GM18870 (cell line): Measurements from ENCODE around the gene SCYGR1.
"Not testable (repeated sequence)": the region's sequence is repeated elsewhere in the genome, so short reads cannot be mapped to it uniquely, and the experiment has no call there.

Experiments
- ATAC-seq: cut with Tn5 transposase; IDR thresholded peaks from one replicate; pipeline ENCODE4 v1.9.1; 2021; ENCODE audit warnings: moderate library complexity; ENCODE audit not compliant: unreplicated experiment

SCYGR1 gene, protein sequence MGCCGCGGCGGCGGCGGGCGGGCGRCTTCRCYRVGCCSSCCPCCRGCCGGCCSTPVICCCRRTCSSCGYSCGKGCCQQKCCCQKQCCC

DNA sequence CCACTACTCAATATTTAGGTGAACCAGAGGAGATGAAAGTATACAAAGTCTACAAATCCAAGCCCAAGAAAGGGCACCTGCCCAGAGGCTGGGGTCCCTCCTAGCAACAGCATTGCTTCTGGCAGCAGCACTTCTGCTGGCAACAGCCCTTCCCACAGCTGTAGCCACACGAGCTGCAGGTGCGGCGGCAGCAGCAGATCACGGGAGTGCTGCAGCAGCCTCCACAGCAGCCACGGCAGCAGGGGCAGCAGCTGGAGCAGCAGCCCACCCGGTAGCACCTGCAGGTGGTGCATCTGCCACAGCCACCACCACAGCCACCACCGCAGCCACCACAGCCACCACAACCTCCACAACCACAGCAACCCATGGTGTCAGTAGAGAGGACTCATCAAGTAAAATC lies at the start of gene SCYGR1:
TSS of gene SCYGR1 (minus strand) at position 367 of the 400 bp plus-strand sequence. CDS start at position 367, 0 bp downstream.
- ATAC-seq, result not testable (repeated sequence)

DNA sequence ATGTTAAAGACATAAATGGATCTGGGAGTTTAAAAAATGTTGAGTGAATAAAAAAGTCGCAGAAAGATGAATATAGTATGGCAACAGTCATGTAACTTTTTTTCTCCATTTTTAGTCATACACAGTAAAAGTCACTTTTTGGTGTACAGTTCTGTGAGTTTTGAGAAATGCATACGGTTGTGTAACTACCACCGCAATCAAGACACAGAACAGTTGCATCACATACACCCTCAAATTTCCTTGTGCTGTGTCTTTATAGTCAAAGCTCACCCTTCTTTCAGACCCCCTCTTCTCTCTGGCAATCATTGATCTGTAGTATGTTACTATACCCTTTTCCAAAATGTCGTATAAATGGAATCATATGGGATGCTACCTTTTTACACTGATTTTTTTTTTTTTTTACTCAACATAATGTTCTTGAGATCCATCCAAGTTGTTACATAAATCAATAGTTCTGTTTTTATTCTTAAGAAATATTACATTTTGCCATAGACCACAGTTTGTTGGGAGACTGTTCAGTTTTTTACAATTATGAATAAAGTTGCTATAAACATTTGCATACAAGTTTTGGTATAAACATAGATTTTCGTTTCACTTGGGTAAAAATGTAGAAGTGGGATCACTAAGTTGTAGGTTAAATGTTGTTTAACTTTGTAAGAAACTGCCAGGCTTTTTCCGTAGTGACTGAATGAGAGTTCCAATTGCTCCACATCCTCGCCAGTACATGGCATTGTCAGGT lies 48.9 kb upstream of the SCYGR1 start:
- no peak for ATAC-seq

DNA sequence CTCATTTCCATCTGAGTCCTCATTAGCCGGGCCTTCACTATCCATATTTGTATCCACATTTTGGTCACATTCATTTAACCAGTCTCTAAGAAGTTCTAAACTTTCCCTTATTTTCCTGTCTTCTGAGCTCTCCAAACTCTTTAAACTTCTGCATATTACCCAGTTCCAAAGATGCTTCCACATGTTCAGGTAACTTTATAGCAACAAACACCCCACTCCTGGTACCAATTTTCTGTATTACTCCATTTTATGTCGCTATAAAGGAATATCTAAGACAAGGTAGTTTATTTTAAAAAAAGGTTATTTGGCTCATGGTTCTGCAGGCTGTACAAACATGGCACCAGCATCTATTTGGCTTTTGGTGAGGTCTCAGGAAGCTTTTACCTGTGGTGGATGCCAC lies 45.4 kb upstream of the SCYGR1 start:
- no peak for ATAC-seq

DNA sequence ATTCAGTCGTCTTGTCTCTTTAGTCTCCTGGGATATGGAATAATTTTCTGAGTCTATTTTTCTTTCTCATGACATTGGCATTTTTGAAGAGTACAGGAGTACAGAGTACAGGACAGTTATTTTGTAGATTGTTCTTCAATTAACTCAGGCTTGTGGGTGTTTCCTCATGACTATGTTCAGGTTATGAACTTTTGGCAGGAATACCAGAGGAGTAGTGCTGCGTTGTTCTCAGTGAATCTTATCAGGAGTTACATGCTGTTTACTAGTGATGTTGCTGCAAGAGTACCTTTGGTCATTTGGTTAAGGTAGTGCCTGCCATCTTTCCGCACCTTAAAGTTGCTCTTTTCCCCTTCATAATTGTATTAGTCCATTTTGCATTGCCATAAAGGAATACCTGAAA lies 42.9 kb upstream of the SCYGR1 start:
- no peak for ATAC-seq

DNA sequence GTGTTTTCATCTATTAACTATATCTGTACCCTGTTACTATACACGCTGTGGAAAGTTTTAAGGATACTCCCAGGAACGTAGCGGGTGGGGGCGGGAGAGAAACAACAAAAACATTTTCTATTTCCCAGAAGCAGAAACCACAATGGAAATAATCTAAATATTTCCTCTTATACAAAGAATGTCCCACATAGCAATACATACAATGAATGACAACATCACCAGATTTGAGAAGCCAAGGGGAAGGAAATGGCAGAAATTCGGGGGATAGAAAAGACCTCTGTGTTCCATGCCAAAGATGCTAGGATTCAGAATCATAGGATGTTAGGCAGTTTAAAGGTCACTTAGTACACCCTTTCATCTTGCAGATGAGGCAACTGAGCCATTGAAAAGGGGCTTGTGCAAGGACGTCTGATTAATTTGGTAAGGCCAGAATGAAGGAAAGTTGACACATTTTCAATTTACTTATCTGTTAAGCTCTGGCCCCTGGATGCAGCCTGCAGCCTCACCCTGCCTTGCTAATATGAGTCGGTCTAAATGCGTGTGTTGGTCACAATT lies 41.1 kb upstream of the SCYGR1 start:
- no peak for ATAC-seq

DNA sequence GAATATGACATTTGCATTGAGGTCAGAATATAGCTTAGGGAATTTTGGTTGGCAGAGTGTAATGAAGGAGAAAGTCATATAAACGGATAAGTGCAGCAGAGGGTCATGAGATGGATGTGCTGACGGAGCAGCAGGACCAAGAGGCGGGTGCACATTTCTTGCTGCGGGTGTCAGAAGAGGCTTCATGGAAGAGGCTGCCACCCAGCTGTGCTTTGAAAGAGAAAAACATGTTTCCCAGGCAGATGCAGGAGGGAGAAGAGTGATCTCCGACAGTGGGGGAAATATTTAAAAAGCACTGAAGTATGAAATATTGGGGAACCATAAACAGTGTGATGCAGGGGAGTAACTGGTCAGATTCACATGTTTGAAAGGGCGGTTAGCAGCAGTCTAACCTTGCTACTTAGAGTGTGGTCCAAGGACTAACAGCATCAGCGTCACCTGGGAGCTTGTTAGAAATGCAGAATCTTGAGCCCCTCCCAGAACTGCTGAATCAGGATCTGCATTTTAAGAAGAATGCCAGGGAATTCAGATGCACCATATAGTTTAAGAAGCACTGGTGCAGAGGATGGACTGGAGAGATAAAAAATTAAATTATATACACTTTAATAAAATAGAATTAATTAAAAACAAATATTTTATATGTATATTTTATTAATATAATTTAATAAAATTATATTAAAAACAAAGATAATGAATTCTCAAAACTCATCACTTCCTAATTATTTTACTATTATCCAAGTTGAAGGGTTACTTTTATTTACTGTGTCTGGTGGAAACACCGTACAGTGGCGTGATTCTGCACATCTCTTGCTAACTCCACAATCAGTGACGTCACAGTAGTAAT lies 36.1 kb upstream of the SCYGR1 start:
- no peak for ATAC-seq

DNA sequence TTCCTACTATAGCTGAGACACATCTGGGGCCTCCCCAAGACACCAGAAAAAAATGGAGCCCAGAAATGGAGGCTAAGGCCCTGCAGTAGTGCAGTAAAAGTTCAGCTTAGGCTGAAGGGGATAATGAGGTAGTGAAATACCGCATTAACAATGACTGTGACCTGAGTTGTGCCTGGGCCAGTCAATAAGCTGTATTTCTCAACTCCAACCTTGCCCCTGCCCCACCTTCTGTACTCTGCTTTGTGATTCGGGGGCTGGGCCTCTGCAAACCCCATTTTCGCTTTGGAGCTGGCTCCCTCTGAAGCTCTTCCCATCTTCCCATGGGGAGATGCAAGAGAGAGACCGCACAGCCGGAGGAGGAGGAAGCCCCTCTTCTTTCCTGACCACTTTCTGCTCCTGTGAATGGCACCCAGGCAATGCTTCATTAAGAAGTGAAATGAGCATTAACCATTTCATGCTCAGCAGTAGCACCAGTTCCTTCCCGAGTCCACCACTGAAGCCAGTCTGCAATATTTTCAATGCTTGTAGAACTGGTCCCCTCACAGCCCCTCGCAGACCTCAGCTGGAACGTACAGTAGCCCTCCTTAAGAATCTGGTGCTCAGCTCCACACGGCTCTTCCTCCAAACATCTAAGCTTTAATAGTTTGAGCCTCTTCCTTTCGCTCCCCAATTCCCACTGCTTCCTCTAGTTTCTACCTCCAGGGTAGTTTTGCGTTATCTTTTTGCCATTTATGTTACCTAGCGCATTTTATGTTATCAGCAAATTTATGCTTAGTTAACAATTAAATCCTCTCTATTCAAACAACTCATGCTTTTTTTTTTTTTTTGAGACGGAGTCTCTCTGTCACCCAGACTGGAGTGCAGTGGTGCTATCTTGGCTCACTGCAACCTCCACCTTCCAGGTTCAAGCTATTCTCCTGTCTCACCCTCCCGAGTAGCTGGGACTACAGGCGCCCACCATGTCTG lies 32.6 kb upstream of the SCYGR1 start:
- no peak for ATAC-seq

DNA sequence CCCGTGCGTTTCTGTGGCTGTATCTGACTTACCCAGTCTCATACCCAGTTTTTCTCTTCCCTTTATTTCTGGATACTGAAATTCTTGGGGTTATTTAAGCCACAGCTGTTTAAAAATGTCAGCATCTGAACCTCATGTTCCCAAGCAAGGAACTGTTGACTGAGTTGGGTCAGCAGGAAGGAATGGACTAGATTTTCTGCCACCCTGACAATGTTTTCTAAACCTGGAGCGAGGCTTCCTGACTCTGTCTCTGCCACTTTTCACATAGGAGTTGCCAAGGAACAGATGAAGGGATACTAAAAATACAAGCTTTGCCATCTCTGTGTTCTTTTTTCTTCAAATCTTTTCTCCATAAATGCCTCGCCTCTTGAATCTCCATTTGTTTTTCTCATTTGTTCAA lies 29.0 kb upstream of the SCYGR1 start:
- ATAC-seq, result no peak

DNA sequence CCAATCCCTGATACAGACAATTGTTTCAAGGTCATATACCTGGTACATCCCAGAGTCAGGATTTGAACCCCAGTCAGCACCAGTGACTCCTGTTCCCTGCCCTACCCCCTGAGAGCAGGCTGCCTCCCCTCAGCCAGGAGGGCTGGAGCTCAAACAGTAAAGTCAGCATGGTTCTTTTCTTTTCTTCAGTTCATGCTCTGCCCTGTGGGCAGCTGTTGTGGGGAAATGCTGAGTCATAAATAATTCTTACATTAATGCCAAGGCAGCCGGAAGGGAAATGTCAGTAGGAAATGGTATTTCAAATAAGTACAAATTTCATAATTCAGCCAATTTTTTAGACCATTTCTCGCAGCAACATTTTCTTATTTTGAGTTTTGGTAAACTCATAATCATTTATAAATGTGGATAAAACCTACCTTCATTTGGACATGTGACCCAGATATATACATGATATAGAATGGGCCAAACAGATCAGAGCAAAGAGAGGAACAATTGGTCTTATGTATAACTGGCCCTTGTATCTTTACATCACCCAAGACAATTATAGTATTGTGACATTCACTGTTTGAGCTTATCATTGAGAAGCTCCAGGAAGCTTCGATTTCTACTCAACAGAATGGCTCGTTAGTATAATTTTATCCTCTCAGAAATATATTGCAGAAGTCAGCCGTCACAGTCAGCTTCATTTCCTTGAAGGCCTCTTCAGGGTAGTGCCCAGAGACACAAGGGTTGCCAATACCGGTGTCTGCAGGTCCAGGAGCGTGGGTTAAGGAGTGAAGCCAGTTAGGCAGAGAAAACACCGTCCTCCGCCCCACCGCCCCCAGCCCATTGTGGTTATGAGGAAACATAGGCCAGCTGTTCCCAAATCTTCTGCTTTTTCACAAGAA lies 28.0 kb upstream of the SCYGR1 start:
- ATAC-seq, result peak; percentile 38

DNA sequence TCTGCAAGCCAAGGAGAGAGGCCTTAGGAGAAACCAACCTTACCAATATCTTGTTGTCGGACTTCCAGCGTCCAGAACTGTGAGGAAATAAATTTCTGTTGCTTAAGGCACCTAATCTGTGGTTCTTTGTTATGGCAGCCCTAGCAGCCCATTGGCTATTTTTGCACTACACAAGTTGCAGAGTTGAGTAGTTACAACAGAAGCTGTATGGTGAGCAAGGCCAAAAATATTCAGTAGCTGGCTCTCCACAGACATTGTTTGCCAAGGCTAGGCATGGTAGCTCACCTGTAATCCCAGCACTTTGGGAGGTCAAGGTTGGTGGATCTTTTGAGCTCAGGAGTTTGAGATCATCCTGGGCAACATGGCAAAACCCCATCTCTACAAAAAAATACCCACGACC lies 27.1 kb upstream of the SCYGR1 start:
- ATAC-seq, result no peak

DNA sequence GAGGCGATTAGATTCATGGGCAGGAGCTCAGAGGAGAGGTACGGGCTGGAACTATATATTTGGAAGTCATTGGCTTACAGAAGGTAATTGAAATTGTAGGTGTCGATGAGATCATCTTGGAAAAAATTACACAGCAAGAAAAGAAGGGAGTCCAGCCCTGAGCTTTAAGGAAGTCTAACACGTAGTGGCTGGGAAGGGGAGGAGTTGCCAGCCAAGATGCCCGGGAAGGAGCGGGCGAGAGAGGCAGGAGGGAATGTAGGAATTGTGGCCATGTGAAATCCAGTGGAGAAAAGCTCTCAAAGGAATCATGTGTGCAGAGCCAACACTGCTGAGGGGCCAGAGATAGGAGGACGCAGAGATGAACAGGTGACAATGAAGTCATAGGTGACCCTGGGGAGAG lies 25.6 kb upstream of the SCYGR1 start:
- no peak for ATAC-seq

DNA sequence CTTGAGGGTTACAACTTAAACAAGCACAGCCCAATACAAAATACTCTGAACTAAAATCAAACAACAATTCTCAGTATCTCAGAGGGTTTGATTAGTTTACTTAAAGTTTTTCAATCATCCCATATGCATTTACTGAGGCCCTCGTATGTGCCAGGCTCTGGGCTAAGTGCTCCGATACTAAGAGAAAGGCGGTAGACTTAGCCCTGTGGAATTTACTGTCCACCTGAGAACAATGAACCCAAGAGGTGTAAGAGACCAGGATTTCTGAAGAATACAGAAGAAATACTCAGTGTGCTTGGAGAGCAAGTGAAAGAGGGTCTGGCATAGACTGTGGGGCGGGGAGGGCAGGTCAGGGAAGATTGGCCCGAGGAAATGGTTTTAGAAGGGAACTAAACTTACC lies 25.1 kb upstream of the SCYGR1 start:
- ATAC-seq, result no peak

DNA sequence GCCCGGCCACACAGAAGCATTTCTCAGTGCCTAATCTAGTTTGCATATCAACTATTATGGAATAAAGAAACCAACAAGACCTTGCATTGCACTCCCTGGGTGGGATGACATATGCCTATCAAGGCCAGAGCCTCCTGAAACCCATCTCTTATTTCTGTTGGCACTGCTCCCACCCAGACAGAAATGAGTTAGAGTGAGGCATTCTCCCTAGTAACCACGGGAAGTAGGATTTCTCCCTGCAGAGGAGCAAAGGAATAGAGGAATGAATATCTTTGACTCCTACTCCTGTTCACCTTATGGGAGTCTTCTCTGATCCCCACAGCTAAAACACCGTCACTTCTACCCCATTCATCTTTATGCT lies 24.2 kb upstream of the SCYGR1 start:
- no peak for ATAC-seq

DNA sequence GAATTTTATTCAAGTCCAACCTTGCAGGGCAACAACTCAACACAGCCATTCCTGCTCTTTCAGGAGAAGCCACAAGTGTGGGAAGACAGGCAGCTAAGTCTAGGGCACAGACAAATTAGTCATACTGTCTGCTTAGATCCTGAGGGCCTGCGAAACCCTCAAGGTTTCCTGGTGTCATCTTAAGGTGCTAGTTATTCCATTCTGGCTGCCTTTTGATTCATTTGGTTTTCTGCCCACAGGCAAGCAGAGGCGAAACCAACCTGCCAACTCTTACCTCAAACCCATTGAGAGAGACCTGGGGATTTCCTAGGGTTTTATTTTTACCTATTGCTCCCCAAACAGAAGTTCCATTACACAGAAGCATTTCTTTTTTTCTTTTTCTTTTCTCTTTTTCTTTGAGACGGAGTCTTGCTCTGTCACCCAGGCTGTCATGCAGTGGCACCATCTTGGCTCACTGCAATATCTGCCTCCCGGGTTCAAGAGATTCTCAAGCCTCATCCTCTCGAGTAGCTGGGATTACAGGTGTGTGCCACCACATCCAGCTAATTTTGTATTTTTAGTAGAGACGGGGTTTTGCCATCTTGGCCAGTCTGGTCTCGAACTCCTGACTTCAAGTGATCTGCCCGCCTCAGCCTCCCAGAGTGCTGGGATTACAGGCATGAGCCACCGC lies 23.7 kb upstream of the SCYGR1 start:
- peak; percentile 86 for ATAC-seq

DNA sequence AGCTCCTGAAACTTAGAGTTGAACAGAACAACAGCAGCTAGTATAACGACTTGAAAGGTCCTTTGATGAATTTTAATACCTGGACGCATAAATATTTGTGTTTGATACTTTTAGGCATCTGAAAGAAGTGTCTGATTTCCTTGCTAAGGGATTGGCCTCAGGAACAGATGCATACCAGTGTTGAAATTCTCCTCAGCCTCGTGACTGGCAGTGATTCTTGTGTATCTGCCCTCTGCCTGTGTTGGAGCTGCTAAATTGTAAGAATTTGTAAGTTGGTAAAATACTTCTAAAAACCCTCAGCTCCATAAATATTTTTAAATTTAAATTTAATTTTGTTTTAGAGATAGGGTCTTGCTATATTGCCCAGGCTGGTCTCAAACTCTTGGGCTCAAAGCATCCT lies 22.4 kb upstream of the SCYGR1 start:
- ATAC-seq, result no peak

DNA sequence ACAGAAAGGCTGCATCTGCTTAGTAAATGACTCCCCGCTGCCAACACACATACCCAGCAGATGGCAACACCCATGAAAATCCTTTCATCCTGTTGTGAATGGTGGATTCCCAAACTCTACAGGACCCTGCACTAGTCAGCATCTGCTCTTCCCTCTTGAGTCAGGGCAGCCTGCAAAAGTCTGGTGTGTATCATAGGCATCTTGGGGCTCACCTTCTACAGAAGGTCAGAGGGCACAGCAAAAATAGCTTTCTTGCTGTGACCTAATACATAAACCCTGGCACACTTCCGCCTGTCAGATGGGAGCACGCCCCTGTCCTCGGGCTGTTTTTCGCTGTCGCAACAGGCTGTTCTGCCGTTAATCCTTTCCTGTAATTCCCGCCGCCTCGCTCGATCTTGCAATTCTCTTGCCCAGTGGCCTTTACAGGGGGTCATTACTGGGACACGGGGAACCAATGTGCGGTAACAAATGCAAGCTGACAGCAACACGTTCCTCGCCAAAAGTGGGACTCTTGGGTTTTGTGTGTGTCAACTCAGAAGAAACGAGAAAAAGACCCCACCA lies 19.9 kb upstream of the SCYGR1 start:
- no peak for ATAC-seq

DNA sequence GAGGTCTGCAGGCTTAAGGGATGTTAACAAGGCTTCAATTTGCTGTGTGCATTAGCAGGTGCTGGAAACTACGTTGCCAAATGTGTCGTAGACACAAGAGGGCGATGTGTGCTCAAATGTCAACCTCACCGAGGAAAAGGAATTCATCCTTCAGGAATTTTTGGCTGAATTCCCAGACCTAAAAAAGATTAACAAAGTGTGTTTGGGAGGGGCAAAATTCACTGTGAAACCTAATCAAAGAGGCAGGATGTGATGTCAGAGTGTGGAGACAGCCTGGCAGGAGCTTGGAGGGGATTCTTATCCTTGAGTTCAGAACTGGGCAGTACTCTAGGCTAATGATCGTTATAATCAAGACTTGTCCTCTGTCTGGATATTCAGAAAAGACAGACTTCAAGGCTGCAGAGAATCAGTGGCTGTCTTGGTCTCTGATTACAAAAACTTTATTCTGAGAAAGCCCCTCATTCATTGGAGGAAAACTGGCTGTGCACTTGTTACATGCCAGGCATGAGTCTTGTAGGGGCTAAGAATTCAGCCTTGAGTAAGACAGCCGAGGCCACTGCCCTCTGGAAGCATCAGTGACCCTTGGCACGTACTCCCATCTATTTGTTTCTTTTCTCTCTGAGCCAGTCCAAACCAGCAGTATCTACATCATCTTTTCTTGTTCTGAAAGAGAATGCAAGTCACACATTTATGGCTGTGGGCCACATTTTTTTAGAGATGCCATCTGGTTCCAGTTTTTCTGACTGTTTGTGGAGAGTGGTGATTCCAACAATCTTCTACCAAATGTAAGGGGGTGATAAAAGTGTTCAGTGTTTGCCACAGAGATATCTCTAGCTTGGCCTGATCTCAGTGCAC lies 18.7 kb upstream of the SCYGR1 start:
- ATAC-seq, result peak; percentile 44
